MM.1S (cell line): ENCODE data around the gene SCN4A.

Experiments used
- EZH2 ChIP-seq: fragments of 300-600 bp; sonication (generic); optimal IDR thresholded peaks from 2 replicates; pipeline ENCODE3; 2017; ENCODE audit warnings: low read depth, mild to moderate bottlenecking, antibody characterized with exemption, low read length, mixed read lengths
- TF ChIP-seq, protein P1 (sequence below): fragments of 300-600 bp; sonication (generic); IDR thresholded peaks from 2 replicates; pipeline ENCODE4 v1.5.1; 2016; ENCODE audit warnings: antibody characterized with exemption, low read length, mixed read lengths

DNA sequence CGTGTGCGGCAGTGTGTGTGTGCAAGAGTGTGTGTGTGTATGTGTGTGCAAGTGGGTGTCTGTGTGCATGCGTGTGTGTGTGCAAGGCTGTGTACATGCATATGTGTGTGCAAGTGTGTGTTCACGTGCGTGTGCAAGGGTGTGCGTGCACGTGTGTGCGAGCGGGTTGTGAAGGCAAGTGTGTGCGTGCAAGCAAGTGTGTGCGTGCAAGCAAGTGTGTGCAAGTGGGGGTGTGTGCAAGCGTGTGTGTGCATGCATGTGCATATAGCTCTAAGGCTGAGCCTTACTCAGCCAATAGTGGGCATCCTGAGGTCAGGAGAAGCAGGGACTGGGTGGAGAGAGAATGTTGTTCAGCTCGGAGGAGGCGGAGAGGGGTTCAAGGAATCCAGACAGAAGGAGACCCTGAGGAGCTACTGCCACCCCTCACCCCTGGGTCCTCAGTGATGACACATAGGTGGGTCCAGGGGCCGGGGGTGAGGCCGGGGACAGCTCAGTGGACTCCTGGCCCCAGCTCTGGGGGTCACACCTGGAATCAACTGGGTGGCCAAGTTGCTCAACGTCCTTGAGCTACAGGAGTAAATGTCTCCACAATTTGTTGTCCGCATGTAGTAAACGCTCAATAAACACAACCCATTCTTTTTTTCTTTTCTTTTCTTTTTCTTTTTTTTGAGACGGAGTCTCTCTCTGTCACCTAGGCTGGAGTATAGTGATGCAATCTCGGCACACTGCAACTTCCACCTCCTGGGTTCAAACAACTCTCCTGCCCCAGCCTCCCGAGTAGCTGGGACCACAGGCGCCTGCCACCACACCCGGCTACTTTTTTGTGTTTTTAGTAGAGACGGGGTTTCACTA is 27.2 kb upstream of the SCN4A start:
- TF ChIP-seq, protein P1, sequence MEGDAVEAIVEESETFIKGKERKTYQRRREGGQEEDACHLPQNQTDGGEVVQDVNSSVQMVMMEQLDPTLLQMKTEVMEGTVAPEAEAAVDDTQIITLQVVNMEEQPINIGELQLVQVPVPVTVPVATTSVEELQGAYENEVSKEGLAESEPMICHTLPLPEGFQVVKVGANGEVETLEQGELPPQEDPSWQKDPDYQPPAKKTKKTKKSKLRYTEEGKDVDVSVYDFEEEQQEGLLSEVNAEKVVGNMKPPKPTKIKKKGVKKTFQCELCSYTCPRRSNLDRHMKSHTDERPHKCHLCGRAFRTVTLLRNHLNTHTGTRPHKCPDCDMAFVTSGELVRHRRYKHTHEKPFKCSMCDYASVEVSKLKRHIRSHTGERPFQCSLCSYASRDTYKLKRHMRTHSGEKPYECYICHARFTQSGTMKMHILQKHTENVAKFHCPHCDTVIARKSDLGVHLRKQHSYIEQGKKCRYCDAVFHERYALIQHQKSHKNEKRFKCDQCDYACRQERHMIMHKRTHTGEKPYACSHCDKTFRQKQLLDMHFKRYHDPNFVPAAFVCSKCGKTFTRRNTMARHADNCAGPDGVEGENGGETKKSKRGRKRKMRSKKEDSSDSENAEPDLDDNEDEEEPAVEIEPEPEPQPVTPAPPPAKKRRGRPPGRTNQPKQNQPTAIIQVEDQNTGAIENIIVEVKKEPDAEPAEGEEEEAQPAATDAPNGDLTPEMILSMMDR = no peak
- no peak for TF ChIP-seq EZH2
